GM19351 (cell line): Measurements from ENCODE around the gene DLG2.
"Not testable (repeated sequence)": the region's sequence is repeated elsewhere in the genome, so short reads cannot be mapped to it uniquely, and the experiment has no call there.

Source experiments
- ATAC-seq: cut with Tn5 transposase; IDR thresholded peaks from one replicate; pipeline ENCODE4 v1.9.1; 2021; ENCODE audit warnings: mild to moderate bottlenecking, moderate library complexity; ENCODE audit not compliant: unreplicated experiment

DLG2 gene

DNA sequence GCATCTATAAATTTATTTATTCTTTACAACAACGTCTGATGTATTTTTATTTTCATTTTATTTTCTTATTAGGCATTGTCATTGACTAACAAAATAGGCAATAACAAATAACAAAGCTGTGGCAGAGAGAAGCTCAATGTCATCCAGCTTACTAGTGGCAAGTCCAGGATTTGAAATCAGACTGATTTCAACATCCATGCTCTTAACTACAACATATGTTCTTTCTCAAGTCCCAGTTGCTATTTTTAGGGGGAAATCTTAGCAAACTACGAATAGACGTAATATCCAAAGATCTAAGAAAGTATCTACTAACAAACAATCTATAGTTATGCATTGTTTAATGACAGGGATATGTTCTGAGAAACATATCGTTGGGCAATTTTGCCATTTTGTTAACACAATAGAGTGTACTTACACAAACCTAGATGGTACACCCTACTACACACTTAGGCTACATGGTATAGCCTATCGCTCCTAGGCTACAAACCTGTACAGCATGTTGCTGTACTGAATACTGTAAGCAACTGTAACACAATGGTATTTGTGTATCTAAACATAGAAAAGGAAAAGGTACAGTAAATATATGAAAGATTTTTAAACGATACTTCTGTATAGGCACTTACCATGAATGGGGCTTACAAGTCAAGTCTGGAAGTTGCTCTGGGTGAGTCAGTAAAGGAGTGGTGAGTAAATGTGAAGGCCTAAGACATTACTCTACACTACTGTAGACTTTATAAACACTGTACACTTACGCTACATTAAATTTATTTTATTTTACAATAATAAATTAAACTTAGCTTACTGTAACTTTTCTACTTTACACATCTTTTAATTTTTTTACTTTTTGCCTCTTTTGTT lies 151.3 kb downstream of the DLG2 start:
- no peak for ATAC-seq

DNA sequence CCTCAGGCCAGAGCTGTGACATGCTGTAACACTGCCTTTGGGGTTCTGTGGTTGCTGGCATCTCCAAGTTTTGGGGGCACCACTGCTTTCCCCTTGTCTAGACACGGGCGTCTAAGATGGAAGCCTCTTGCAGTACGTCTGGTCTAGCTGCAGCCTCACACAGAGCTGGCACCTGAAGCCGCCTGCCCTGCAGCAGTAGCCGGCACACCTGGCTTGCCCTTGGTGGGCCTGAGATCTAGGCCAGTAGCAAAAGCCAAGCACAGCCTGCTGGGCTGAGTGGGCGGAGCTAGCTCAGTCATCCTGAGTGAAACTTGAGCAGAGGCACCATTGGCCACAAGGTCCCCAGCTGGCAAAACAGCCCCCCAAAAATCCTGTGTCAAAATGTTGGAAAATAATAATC lies 154.2 kb downstream of the DLG2 start:
- ATAC-seq = no peak

DNA sequence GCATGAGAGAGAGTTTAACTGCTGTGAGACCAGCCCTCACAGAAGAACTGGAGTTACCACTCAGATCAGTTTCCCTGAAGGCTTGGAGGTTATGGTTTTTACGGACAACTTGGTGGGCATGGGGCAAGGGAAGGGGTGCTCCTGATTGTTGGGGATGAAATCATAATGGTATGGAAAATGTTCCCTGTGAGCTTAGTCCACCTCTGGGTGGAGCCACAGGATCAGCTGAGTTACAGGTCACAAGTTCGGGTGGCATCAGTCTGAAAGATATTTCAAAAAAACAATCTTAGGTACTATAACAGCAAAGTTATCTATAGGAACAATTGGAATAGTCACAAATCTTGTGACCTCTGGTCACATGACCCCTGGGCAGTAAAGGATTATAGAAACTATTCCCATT lies 162.9 kb downstream of the DLG2 start:
- ATAC-seq = no peak

DNA sequence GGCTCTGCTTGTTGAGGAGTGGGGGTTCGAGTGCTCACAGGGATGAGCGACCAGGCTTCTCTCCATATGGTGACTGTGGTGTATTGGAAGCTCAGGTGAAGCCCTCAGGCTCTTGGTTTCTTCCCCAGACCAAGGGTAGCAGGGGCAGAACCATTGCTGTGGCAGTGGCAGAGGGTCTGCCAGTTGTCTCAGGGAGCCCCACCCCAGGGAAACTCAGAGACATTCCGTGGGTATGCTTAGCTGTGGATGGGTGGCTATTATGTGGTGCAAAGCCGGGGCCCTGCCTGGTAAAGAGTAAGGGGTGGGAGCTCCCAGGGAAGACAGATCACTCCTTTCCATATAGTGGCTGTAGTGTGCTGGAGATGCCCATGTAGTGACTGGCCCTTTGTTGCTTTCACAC lies 167.8 kb downstream of the DLG2 start:
- ATAC-seq = no peak

DNA sequence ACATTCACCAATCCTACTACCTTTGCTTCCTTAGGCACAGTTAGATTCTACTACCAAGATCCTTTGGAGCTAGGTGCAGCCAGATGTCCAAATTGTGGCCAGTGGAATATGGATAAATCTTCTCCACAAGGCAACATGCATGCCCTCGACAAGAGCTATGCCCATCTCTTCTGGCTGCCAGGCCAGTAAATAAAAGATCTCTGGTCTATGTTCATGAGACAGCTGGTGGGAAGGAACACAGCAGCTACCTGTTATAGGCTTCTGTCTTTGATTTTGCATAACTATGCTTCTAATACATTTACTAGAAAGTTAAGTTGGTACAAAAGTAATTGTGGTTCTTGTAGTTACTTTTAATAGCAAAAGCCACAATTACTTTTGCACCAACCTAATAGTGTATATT lies 182.7 kb downstream of the DLG2 start:
- ATAC-seq = no peak

DNA sequence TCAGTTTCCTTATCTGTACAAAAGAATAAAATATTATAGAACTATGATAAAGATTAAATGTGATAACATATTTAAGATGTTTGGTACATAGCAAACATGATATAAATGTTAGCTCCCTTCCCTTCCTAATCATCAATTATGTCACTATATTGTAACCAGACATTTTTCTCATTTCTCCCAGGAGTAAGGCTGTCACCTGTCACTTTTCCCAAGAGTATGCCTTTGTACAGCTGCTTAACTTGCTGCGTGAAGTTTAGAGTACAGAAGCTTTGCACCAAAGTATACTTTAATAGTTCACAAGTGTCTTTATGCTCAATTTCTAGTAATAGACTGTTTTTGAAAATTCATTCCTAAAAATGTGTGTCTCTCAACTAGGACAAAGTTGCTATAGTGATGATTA lies 186.9 kb downstream of the DLG2 start:
- no peak for ATAC-seq

DNA sequence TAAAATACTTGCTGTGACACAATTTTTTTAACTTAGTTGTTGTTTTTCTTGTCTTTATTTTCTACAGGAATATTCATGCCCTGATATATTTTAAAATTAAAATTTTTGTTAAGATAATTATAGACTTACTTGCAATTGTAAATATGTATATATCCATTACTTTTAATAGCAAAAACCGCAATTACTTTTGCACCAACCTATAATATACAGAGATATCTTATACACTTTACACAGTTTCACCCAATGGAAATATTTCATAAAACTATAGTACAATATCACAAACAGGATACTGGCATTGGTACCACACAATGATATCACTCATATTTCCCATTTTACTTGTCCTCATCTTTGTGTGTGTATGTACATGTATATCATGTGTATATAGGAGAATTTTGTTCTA lies 188.8 kb downstream of the DLG2 start:
- ATAC-seq = no peak

DNA sequence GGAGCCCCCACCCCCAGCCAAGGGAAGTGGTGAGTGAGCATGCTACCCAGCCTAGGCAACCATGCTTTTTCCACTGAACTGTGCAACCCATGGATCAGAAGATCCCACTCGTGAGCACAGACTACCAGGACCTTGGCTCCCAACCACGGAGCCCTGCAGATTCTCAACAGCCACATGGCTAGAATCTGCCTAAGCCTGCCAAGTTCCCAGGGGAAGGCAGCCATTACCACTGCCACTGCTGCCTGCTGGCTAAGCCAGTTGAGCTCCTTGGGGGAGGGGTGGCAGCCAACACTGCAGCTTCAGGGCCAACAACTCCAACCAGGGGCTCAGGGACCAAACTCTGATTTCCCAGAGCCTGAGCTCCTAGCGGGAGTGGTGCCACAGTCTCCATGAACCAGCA lies 195.8 kb downstream of the DLG2 start:
- no peak for ATAC-seq

DNA sequence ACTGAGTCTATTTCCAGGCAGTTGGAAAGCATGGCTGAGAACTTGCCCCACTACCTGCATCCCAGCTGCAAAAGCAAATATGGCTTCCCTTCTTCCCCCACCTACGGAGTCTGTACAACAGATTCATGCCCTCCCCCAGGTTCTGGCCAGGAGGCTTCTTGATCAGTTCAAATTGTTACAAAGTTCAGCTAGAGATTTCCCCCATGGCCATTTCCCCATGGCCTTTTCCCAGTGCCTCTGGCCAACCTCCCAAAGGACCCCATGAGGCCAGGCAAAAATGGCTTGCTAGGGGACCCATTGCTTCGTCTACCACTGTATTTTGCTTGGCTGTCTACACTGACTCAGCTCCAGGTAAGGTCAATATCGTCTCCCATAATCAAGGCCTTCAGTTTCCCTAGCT lies 203.3 kb downstream of the DLG2 start:
- ATAC-seq = no peak

DNA sequence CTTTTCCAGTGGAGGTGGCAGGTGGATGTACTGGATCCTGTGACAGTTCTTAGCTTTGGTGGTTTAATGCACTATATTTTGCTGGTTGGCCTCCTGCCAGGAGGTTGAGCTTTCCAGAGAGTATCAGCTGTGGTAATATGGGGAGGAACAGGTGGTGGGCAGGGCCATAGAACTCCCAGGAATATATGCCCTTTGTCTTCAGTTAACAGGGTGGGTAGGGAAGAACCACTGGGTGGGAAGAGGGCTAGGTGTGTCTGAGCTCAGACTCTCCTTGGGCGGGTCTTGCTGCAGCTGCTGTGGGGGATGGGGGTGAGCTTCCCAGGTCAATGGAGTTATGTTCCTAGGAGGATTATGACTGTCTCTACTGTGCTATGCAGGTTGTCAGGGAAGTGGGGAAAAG lies 203.8 kb downstream of the DLG2 start:
- no peak for ATAC-seq

DNA sequence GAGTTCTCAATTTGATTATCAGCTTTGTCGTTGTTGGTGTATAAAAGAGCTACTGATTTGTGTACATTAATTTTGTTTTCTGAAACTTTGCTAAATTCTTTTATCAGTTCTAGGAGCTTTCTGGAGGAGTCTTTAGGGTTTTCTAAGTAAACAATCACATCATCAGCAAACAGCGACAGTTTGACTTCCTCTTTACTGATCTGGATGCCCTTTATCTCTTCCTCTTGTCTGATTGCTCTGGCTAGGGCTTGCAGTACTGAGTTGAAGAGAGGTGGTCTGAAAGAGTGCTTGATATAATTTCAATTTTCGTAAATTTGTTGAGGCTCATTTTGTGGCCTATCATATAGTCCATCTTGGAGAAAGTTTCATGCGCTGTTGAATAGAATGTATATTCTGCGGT lies 213.0 kb downstream of the DLG2 start:
- ATAC-seq = no peak

DNA sequence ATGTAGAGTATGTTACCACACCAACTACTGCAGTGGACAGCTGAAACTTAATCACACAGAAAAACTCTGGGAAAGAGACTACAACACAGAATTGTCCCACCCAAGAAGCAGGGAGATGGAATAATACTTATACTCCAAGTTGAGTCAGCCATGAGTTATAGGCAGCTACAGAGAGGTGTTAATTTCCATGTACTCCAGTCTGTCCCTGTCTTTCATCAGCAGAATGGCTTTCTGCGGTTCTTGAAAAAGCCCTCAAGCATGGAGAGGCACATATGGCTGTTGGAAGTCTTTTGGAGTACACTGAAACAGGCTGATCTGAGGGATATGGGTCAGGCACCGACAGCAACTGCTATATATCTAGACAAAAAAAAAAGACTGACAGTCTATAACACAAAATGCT lies 219.5 kb downstream of the DLG2 start:
- no peak for ATAC-seq

DNA sequence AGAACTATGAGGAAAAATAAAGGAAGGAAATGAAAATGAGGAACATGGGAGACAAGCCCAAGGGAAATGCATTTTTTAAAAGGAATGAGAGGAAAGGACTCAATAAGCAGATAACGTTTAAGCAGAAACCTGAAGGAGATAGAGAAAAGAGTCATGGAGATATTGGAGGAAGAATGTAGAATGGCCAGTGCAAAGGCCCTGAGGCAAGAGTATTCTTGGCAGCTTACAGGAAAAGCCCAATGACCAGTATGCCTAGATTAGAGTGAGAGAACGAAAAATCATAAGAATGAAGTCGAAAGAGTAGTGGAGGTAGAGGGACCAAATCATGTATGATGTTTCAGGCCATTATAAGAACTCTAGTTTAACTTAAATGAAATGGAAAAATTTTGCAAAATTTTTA lies 220.3 kb downstream of the DLG2 start:
- ATAC-seq = no peak

DNA sequence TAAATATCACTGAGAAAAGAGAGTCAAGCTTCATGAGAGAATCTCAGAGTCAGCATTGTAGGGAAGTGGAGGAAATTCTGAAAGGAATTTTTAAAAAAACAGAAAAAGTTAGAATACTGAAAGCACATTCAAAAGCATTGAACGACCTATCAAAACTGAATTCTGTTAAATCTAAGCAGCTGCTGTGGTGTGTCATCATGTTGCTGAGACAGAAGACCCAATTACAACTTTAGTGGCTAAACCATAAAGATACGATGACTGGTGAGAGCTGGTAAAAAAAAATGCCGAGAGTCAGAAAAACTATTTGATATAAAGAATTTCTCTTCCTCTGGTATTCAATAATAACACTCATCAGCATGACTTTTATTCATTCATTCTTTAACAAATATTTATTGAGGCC lies 220.8 kb downstream of the DLG2 start:
- ATAC-seq = no peak

DNA sequence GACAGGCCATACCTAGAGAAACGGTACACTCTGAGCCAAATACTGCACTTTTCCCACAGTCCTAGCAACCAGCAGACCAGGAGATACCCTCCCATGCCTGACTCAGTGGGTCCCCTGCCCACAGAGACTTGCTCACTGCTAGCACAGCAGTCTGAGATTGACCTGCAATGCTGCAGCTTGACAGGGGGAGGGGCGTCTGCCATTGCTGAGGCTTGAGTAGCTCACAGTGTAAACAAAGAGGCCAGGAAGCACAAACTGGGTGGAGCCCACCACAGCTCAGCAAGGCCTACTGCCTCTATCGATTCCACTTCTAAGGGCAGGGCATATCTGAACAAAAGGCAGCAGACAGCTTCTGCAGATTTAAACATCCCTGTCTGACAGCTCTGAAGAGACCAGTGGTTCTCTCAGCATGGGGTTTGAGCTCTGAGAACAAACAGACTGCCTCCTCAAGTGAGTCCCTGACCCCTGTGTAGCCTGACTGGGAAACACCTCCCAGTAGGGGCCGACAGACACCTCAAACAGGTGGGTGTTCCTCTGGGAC lies 231.6 kb downstream of the DLG2 start:
- ATAC-seq = not testable (repeated sequence)

DNA sequence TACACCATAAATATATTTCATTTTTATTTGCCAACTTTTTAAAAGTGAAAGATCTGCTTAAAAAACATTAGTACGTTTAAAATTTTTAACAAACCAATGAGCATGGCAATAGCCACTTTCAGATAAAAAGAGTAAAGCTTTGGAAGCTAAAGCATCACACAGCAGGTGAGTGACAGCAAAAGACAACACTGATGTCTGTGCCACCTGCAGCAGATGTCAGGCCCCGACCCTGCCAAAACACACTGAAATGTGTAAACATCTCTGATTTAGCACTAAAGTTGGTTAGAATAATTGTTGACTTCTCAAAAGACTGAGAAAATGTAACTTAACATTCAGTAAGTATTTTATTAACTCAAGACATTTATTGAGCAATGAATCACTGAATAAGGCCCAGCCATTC lies 232.9 kb downstream of the DLG2 start:
- no peak for ATAC-seq

DNA sequence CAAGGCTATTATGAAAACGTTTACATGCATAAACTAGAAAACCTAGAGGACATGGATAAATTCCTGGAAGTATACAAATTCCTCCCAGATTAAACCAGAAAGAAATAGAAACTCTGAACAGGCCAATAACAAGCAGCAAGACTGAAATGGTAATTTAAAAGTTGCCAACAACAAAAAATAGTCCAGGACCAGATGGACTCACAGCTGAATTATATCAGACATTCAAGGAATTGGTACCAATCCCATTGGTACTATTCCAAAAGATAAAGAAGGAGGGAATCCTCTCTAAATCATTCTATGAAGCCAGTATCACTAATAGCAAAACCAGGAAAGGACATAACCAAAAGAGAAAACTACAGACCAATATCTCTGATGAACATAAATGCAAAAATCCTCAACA lies 236.0 kb downstream of the DLG2 start:
- no peak for ATAC-seq

DNA sequence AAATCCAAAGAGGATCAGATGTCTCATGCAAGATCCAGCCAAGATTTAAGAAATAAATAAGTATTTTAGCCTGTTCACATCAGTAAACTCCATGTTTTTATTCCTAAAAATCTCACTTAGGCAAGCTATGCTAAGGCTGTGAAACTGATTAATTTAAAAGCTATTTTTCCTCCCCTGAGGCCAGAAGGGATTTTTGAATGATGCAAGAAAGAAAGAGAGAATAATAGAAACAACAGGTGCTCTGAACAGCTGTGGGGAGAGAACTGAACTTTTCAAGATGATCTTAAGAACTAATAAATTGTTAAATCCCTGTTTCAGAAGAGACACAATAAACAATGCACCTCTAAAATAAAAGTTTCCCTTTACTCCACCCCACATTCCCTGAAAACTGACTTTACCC lies 241.6 kb downstream of the DLG2 start:
- ATAC-seq = no peak

DNA sequence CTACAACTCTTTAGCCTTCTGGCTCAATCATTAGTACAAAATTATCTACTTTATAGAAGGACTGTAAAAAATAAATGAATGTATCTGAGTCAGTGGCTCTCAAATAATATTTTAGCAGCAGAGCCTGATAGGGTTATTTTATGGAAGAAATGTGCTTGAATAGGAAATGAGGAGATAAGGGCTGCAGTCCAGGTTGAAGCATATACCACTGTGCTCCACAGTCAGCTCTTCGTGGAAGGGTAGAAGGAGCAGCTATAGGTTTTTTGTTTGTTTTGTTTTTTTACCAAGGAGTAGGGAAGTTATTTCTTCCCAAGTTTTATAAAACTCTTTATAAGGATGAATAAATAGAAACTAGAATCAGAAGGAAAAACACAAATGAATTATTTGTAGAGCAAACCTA lies 242.0 kb downstream of the DLG2 start:
- ATAC-seq = no peak

DNA sequence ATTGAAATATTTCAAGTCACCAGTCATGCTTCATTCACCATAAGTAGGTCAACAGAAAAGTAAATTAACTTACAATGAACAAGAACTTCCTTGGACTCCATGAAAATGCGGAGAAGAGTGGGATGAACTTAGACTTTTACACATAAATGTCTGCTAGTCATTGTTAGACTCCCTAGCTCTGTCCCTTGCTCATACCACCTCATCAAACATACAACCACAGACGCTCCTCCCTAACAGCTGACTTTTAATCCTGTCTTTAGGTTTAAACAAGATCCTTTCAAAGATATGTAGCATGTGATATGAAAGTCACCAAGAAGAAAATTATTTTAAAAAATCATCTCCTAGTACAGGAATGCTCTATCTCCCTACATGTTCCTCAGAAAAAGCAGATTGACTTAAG lies 248.1 kb downstream of the DLG2 start:
- ATAC-seq = no peak

DNA sequence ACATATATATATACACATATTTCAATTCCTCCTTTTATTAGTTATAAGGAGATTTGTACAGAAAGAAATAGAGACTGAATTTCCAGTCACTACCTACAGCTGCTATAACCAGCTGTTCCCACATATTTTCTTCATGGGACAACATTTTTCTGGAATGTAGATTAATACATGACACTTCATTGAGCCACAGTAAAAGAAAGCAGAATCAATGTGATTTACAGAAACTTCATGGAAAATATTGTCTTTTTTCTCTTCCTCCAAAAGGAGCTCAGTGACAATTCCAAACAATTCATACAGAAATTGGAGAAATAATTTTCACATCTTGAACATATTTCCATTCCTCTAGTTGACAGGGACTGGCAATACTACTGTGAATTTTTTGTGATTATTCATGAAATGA lies 249.2 kb downstream of the DLG2 start:
- ATAC-seq = no peak

DNA sequence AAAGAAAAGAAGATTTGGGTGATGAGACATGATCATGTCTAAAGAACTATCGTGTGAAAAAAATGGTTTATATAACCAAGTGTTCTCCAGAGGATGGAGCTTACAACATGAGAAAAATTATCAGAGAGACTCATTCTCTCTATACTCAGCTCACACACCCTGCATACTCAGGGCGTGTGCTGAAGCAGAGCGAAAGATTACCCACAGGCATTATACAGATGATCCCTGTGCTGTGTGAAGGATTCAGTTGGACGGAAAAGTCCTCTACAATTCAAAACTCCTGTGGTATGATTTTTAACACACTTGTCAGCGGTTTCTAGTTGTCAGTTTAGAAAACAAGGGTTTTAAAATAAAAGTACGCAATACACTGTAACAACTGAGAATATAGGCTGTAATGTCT lies 267.3 kb downstream of the DLG2 start:
- no peak for ATAC-seq

DNA sequence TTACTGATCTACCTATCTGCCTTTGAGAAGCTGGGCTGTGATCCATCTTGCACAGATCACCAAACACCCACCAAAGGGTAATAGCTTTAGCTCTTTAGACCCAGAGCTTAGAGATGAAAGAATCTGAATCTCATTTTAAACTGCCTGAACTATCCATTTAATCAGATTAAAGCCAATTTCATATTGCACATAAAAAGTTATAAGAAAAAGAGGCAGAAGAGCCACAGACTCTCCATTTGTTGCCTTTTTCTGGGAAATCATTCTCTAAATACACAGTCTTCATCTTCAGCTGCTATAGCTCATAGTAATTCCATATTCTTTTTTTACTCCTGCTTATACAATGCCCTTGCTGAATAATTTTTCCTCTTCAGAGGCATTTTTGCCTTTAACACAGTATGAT lies 271.2 kb downstream of the DLG2 start:
- ATAC-seq = no peak
